GM12878 (cell line): ENCODE data around the gene OR4D1. TPM values are rescaled to one million over a fixed set of nuclear protein-coding genes. Genes with fewer than 3 reads are reported as not detected.

Experiments
- ATAC-seq: fragments of 200-7000 bp; cut with Tn5 transposase; 3 replicates; pipeline ENCODE4 v1.9.1; 2020; ENCODE audit warnings: mild to moderate bottlenecking, moderate library complexity
- BruUV-seq: library from RNA; stranded (reverse); fragments of 400-500 nt; replicated peaks from 2 replicates; lab custom pipeline; 2021; lab: Mats Ljungman, UMichigan
- CTCF ChIA-PET: fragments of 300-600 bp; sonication (Branson Sonifier 250); formaldehyde crosslinking; extraction: SDS; loops from one replicate; lab custom pipeline; 2021; ENCODE audit warnings: inconsistent platforms; lab: Yijun Ruan, JAX
- POLR2A ChIA-PET: fragments of 350-600 bp; formaldehyde crosslinking; extraction: SDS; loops from one replicate; lab custom pipeline; 2021; ENCODE audit warnings: inconsistent platforms; lab: Charles Lee
- RAD21 ChIA-PET: fragments of 300-600 bp; sonication (Branson Sonifier 250); formaldehyde crosslinking; loops from one replicate; lab custom pipeline; 2023; ENCODE audit warnings: antibody characterized with exemption; ENCODE audit not compliant: unreplicated experiment; lab: Charles Lee
- SMC1A ChIA-PET: fragments of 300-600 bp; sonication (Branson Sonifier 250); formaldehyde crosslinking; loops from one replicate; lab custom pipeline; 2023; ENCODE audit not compliant: unreplicated experiment, uncharacterized antibody; lab: Charles Lee
- DNase-seq: peaks from one replicate; pipeline ENCODE4 v3.0.0-alpha.2; 2011; ENCODE audit warnings: low read depth, low spot score
- FAIRE-seq: peaks from 3 replicates; lab custom pipeline; 2011; peaks lifted over from hg19 to GRCh38; lab: Jason Lieb, UNC
- H2AFZ ChIP-seq: 2 replicates; pipeline ENCODE4 v1.6.0; 2011; ENCODE audit warnings: low read depth, low read length, control low read depth; ENCODE audit not compliant: control insufficient read depth
- H3K27ac ChIP-seq: 2 replicates; pipeline ENCODE4 v1.5.1; 2011; ENCODE audit warnings: control low read depth; ENCODE audit not compliant: control insufficient read depth, insufficient read depth
- H3K27me3 ChIP-seq, 2 experiments: replicated peaks in 1 of 2; 2 replicates each; pipeline versions ENCODE4 v1.6.0 to v1.6.1; 2011; ENCODE audit warnings: low read length in 1 of 2; ENCODE audit not compliant: control insufficient read depth in 2 of 2, insufficient read depth in 2 of 2
- H3K36me3 ChIP-seq, 2 experiments: 2 replicates each; pipeline ENCODE4 v1.5.1; 2011; ENCODE audit warnings: low read length in 1 of 2; ENCODE audit not compliant: control insufficient read depth in 2 of 2, insufficient read depth in 2 of 2
- H3K4me1 ChIP-seq: 2 replicates; pipeline ENCODE4 v1.6.1; 2011; ENCODE audit warnings: mild to moderate bottlenecking, low read length, moderate library complexity, mixed read lengths; ENCODE audit not compliant: control insufficient read depth, insufficient read depth
- H3K4me2 ChIP-seq: 2 replicates; pipeline ENCODE4 v1.6.0; 2011; ENCODE audit warnings: control low read depth; ENCODE audit not compliant: control insufficient read depth, insufficient read depth
- H3K4me3 ChIP-seq: fragments of 200-600 bp; sonication (generic); 2 replicates; pipeline ENCODE4 v1.5.1; 2016
- H3K79me2 ChIP-seq: 2 replicates; pipeline ENCODE4 v1.6.0; 2011; ENCODE audit warnings: low read length; ENCODE audit not compliant: control insufficient read depth, insufficient read depth
- H3K9ac ChIP-seq: 2 replicates; pipeline ENCODE4 v1.8.0; 2011; ENCODE audit warnings: low read length, control low read depth, mixed read lengths; ENCODE audit not compliant: control insufficient read depth, insufficient read depth
- H3K9me3 ChIP-seq: replicated peaks from 3 replicates; pipeline ENCODE4 v1.5.1; 2011; ENCODE audit warnings: mild to moderate bottlenecking, low read length; ENCODE audit not compliant: control insufficient read depth, insufficient read depth
- H4K20me1 ChIP-seq: 2 replicates; pipeline ENCODE4 v1.6.0; 2011; ENCODE audit not compliant: control insufficient read depth, insufficient read depth
- BACH1 ChIP-seq: fragments of 450-650 bp; IDR thresholded peaks from 2 replicates; pipeline ENCODE4 v1.6.1; 2017; ENCODE audit warnings: mild to moderate bottlenecking, borderline replicate concordance
- IRF4 ChIP-seq: IDR thresholded peaks from 2 replicates; pipeline ENCODE4 v1.6.1; 2011; ENCODE audit warnings: low read depth, low read length
- NR2C1 ChIP-seq: fragments of 450-650 bp; IDR thresholded peaks from 2 replicates; pipeline ENCODE4 v1.6.1; 2017; ENCODE audit warnings: antibody characterized with exemption, mild to moderate bottlenecking, moderate library complexity
- SKIL ChIP-seq: fragments of 450-650 bp; IDR thresholded peaks from 2 replicates; pipeline ENCODE4 v1.6.1; 2017; ENCODE audit warnings: mild to moderate bottlenecking, low read depth, inconsistent platforms; ENCODE audit not compliant: poor library complexity, severe bottlenecking
- SMARCA5 ChIP-seq: fragments of 450-650 bp; IDR thresholded peaks from 2 replicates; pipeline ENCODE4 v1.6.1; 2017; ENCODE audit warnings: mild to moderate bottlenecking
- WGBS: methylation state at CpG from one replicate; pipeline ENCODE4 v1.1.6; 2016; ENCODE audit warnings: low lambda C conversion rate; ENCODE audit not compliant: insufficient replicate concordance, insufficient coverage; ENCODE audit errors: missing lambda C conversion rate; 5-methylcytosine and 5-hydroxymethylcytosine counted together
- in situ Hi-C: fragments of 300-500 bp; cut with MboI; formaldehyde crosslinking; loops from 9 replicates; pipeline ENCODE4 v1.14.3; 2018; ENCODE audit warnings: mixed read lengths
- intact Hi-C: fragments of 100-400 bp; cut with micrococcal nuclease; formaldehyde crosslinking; loops from one replicate; pipeline ENCODE4 v1.14.2; 2022; ENCODE audit not compliant: unreplicated experiment
- polyA plus RNA-seq, 11 experiments: library from polyadenylated mRNA; depleted of rRNA in 4 of 11; unstranded in 6 of 11; stranded (reverse) in 5 of 11; fragments of >200 nt; fragmentation: Nextera tagmentation in 4 of 11; fragmentation: Illumina TruSeq in 1 of 11; extraction: Ambion mirVana in 4 of 11; extraction: Trizol in 1 of 11; gene quantifications; 1 replicate in 1 of 11; 2 replicates in 10 of 11; pipeline versions ENCODE4 v1.2.1 to v1.2.3, GENCODE V29; 2011 to 2016; ENCODE audit warnings: inconsistent platforms in 2 of 11, missing spikeins in 2 of 11, low read depth in 1 of 11
- total RNA-seq, 4 experiments: library from RNA; depleted of rRNA in 3 of 4; stranded (reverse); fragments of >200 nt in 3 of 4; fragmentation: Illumina TruSeq in 1 of 4; extraction: Trizol in 1 of 4; gene quantifications; 2 replicates each; pipeline versions ENCODE4 v1.2.1 to v1.2.3, GENCODE V29; 2013 to 2021
- TF ChIP-seq, protein P1 (sequence below): fragments of 450-650 bp; IDR thresholded peaks from 2 replicates; pipeline ENCODE4 v1.6.1; 2017; ENCODE audit warnings: mild to moderate bottlenecking
- TF ChIP-seq, protein P2 (sequence below): fragments of 450-650 bp; IDR thresholded peaks from 2 replicates; pipeline ENCODE4 v1.6.1; 2016; ENCODE audit warnings: mild to moderate bottlenecking

Gene OR4D1
- total and polyA plus RNA-seq, 10 of the 15 experiments (the other 5 are each of a cell fraction or from before 2014, with no cell fraction given): not detected

DNA sequence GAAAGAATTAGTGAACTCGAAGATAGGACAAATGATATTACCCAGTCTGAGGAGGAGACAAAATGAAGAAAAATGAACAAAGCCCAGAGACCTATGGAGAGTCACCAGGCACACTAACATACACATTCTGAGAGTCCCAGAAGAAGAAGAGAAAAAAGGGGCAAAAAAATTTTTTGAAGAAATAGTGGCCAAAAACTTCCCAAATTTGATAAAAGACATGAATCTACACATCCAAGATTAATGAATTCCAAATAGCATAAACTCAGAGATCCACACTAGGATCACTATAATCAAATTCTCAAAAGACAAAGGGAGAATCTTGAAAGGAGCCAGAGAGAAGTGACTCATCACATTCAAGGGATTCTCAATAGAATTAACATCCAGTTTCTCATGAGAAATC is 3.4 kb upstream of the OR4D1 start:
- Histone ChIP-seq H3K9ac (no peak overlapping the region), H4K20me1 (no peaks in the 10 kb centered on the region), H3K4me1 (no peaks in the 10 kb centered on the region), H3K9me3 (no peaks in the 10 kb centered on the region; the same call in 1 of the 3 replicates), H3K27me3 (peaks cover 2 to 7% of the 10 kb centered on the region in 2 experiments), H3K79me2 (no peaks in the 10 kb centered on the region), H2AFZ (no peak overlapping the region), H3K27ac (no peak overlapping the region), H3K4me2 (no peak overlapping the region), H3K36me3 (no peaks in the 10 kb centered on the region), H3K4me3 (no peak overlapping the region)
- POLR2A ChIA-PET: no interaction called here
- DNase-seq: no peak
- intact Hi-C loops: no loop called here
- 0% methylated on average over 1 of the region's 1 CpG for WGBS
- SMC1A ChIA-PET: no interaction called here
- in situ Hi-C loops: no loop called here
- no peak for FAIRE-seq
- TF ChIP-seq, protein P1, sequence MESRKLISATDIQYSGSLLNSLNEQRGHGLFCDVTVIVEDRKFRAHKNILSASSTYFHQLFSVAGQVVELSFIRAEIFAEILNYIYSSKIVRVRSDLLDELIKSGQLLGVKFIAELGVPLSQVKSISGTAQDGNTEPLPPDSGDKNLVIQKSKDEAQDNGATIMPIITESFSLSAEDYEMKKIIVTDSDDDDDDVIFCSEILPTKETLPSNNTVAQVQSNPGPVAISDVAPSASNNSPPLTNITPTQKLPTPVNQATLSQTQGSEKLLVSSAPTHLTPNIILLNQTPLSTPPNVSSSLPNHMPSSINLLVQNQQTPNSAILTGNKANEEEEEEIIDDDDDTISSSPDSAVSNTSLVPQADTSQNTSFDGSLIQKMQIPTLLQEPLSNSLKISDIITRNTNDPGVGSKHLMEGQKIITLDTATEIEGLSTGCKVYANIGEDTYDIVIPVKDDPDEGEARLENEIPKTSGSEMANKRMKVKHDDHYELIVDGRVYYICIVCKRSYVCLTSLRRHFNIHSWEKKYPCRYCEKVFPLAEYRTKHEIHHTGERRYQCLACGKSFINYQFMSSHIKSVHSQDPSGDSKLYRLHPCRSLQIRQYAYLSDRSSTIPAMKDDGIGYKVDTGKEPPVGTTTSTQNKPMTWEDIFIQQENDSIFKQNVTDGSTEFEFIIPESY: no peak
- no peak for TF ChIP-seq SMARCA5
- TF ChIP-seq, protein P2, sequence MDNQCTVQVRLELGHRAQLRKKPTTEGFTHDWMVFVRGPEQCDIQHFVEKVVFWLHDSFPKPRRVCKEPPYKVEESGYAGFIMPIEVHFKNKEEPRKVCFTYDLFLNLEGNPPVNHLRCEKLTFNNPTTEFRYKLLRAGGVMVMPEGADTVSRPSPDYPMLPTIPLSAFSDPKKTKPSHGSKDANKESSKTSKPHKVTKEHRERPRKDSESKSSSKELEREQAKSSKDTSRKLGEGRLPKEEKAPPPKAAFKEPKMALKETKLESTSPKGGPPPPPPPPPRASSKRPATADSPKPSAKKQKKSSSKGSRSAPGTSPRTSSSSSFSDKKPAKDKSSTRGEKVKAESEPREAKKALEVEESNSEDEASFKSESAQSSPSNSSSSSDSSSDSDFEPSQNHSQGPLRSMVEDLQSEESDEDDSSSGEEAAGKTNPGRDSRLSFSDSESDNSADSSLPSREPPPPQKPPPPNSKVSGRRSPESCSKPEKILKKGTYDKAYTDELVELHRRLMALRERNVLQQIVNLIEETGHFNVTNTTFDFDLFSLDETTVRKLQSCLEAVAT: no peak
- TF ChIP-seq SKIL: no peak
- no peak for TF ChIP-seq NR2C1
- no peak for TF ChIP-seq BACH1
- TF ChIP-seq IRF4: no peak
- ATAC-seq: no peak
- RAD21 ChIA-PET: no interaction called here
- no TSS peak for BruUV-seq
- CTCF ChIA-PET: no interaction called here
